DMS79 treated with DMSO at 0.1 percent for 48 hours (cell line): ENCODE measurements around the gene SLC18A2.
"Not testable (repeated sequence)": the region's sequence is repeated elsewhere in the genome, so short reads cannot be mapped to it uniquely, and the experiment has no call there.

Experiments
- DNase-seq: peaks from one replicate; lab custom pipeline; 2025; lab: John Stamatoyannopoulos, UW

The SLC18A2 gene

GRCh38 chr10:117240621-117241529 lies at the start of gene SLC18A2:
SLC18A2 (plus strand) TSS chr10:117241114; CDS start chr10:117241694, 580 bp downstream.
- no peak for DNase-seq

- DNase-seq = no peak
Observed at GRCh38 chr10:117197189-117197588, 43.7 kb upstream of the SLC18A2 start, which contains the start of gene KCNK18. KCNK18 (plus strand) TSS chr10:117197489; CDS start chr10:117197489, 0 bp downstream.

DNA sequence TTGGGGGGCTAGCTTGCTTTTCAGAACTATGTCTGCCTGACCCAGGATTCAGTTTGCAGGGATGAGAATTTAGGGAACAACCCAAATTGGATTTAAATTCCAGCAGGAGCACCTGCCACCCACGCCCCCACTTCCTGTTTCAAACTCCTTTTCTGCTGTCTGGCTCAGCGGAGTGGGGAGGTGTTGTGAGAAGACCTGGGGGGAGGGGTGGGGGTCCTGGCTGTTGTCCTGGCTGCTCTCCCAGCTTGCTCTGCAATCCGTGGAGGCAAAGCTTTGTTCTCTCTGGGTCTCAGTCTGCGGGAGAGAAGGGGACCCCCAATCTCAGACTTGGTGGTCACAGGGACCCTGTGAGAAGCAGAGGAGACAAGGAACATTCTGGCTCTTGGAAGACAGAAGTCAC lies 42.8 kb upstream of the SLC18A2 start:
- no peak for DNase-seq

DNA sequence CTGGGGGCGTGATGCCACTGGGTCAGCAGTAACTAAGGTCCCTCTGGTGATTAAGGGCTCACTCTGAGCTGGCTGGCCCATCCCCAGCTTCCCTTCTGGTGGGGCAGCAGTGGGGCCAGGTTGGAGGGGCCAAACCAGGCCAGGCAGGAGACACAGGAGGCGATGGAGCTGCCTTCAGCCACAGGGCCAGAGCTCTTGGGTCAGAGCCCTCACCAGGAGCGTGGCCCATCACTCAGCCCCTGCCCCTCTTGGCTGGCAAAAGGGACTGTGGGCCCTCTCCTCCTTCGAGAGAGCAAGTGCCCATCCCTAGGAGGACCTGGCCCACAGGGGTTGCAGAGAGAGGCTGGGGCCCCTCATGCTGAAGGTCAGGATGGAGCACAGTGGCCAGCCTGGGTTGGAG lies 39.1 kb upstream of the SLC18A2 start:
- no peak for DNase-seq

- no peak for DNase-seq
Observed at GRCh38 chr10:117204316-117204715, 36.6 kb upstream of the SLC18A2 start.

- DNase-seq = no peak
Observed at GRCh38 chr10:117212176-117212575, 28.7 kb upstream of the SLC18A2 start.

GRCh38 chr10:117214401-117214800 lies 26.5 kb upstream of the SLC18A2 start:
- DNase-seq = no peak

DNA sequence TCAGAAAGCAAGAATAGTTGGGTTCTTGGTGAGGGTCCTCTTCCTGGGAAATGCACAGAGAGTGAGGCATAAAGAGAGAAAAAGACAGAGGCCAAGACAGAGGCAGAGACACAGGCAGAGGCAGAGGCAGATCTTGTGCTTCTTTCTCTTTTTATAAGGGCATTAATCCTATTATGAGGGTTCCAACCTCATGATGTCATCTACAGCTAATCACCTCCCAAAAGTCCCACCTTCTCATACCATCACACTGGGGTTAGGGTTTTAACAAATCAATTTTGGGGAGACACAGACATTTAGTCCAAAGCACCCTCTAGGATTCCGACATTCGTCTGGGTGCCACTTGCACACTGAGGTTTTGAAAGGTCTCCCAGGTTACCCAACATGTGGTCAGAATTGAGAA lies 25.8 kb upstream of the SLC18A2 start:
- DNase-seq = no peak

GRCh38 chr10:117216028-117216427 lies 24.9 kb upstream of the SLC18A2 start:
- no peak for DNase-seq

DNA sequence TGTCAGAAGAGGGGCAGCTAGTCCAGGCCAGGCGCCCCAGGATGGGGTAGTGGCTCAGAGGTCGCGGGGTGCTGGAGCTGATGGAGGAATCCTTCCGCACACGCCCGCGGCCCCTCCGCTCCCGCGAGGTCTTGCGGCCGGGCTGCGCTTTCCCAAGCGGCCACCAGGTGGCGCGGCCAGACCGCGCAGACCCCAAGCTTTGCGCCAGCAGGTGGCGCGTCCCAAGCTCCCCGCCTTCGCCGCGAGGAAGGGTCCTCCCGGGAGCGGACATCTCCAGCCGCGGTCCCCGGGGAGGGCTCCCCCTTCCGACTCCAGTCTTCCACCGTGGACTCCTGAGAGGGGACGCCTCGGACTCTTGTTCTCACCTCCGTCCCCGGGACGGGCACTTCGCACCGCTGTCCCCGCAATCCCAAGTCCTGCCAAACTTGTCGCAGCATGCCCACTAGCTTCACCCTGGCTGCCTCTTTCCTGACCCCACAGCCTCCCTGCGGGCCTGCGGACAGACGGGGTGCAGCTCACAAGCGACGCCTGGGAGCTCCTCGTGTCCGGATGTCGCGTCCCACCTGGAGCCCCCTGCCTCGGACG lies 24.2 kb upstream of the SLC18A2 start:
- peak; percentile 2 for DNase-seq

- DNase-seq = no peak
Observed at GRCh38 chr10:117217196-117217761, 23.6 kb upstream of the SLC18A2 start.

GRCh38 chr10:117218654-117219053 lies 22.3 kb upstream of the SLC18A2 start:
- DNase-seq = no peak

DNA sequence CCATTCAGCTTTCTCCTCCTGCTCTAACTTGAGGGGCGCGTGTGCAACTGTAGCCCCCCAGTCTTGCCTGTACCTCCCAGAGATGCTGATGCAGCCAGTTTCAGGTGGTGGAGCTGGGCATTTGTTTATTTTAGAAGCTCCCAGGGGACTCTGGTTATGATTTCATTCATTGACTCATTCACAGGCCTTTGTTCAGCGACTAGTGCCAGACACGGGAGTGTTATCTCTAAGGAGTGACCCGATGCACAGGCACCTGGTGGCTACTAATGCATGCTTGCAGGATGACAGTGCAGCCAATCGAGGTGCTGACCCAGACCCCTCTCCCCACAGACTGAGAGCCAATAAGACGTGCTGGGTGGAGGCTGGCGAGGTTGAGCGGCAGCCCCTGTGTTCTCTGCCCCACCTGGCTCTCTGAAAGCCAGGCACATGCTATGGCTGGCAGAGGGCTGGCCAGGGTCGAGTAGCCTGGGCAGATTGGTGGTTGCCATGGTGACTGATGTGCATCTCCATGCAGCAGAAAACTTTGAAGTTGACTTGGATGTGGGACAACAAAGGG lies 19.7 kb upstream of the SLC18A2 start:
- DNase-seq = peak; percentile 15

- no peak for DNase-seq
Observed at GRCh38 chr10:117222552-117222951, 18.4 kb upstream of the SLC18A2 start.

GRCh38 chr10:117222976-117223692 lies 17.8 kb upstream of the SLC18A2 start:
- DNase-seq = no peak

DNA sequence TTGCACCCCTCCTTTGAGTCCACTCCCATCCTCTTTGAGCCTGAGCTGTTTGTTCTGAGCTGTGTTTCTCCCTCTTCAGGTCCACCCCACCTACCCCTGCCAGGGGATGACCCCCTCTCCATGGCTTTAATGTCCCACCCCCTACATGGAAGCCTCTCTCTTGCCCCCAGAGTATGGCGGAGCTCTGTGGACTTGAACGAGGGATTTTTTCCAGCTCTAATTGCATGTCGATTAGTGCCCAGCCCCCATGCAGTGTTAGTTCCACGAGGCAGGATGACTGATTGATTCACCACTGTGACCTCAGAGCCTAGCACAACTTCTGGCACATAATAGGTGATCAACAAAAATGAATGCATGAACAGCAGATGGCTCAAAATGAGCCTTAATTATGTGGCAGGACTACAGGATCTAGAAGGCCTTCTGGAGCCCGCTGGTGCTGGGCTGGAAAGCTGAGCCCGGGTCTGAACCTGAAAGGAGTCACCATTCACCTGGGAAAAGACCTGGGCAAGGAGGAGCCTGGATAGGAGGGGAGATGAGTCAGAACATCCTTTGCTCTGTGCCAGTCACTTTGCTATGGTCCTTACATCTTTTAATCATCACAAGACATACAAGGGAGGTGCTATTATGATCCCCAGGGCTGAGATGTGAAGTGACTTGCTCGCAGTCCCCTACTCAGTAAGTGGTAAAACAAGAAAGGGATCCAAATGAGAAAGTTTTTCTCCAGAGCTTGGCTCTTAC lies 17.1 kb upstream of the SLC18A2 start:
- DNase-seq = no peak

- no peak for DNase-seq
Observed at GRCh38 chr10:117224881-117225280, 16.0 kb upstream of the SLC18A2 start.

DNA sequence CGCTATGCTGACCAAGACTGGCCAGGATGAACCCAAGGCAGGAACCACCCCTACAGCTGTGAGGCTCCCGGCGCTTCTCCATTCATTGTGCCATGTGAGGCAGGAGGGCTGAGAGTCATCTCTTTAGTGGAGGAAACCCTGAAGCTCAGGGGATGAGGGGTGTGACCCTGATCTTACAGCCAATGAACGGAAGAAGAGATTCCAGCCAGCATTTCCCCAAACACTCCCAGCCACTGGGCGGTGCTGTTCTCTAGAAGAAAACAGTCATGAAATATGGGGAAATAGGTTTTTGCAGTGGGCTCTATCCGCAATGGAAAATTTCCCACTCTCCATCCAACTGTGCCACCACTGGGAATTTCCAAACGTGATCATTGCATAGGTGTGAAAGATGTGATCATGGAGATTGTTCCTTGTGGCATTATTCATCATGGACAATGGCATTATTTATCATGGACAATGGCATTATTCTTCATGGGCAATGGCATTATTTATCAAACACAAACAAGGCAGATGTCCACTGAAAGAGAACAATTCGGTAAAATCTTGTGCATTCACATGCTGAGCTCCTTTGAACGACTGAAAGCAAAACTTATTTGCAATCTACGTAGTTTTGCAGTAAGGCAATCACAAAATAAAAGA lies 14.0 kb upstream of the SLC18A2 start:
- DNase-seq = no peak

- DNase-seq = no peak
Observed at GRCh38 chr10:117228210-117228609, 12.7 kb upstream of the SLC18A2 start.

DNA sequence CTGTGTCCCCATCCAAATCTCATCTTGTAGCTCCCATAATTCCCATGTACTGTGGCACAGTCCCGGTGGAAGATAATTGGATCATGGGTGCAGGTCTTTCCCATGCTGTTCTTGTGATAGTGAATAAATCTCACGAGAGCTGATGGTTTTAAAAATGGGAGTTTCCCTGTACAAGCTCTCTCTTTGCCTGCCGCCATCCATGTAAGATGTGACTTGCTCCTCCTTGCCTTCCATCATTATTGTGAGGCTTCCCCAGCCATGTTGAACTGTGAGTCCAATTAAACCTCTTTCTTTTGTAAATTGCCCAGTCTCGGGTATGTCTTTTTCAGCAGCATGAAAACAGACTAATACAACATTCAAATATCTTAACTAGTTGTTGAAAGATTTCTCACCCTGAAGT lies 10.8 kb upstream of the SLC18A2 start:
- not testable (repeated sequence) for DNase-seq
